NCI-H510A (cell line): ENCODE results near the gene LOXHD1.

Source experiments
- DNase-seq: peaks from one replicate; lab custom pipeline; 2025; lab: John Stamatoyannopoulos, UW

The LOXHD1 gene

GRCh38 chr18:46481048-46481846, 175.8 kb downstream of the LOXHD1 start:
- no peak for DNase-seq

DNA sequence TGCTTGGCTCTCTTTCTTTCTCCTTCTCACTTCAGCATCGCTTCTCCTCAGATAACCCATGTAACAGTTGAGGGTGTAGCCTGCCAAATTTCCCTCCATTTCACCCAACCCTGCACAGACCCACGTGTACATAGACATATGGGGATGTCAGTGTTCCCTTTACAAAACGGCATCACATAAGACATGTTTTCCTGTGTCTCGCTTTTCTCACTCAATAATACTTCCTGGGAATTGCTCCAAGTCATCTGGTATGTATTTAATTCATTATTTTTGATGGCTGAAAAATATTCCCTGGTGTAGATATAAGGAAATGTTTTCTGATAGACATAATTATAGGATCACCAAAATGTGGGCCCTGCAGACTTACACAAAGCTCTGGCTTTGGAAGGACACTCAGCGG, 176.8 kb downstream of the LOXHD1 start:
- no peak for DNase-seq

GRCh38 chr18:46478796-46479195, 178.2 kb downstream of the LOXHD1 start:
- DNase-seq = no peak

DNA sequence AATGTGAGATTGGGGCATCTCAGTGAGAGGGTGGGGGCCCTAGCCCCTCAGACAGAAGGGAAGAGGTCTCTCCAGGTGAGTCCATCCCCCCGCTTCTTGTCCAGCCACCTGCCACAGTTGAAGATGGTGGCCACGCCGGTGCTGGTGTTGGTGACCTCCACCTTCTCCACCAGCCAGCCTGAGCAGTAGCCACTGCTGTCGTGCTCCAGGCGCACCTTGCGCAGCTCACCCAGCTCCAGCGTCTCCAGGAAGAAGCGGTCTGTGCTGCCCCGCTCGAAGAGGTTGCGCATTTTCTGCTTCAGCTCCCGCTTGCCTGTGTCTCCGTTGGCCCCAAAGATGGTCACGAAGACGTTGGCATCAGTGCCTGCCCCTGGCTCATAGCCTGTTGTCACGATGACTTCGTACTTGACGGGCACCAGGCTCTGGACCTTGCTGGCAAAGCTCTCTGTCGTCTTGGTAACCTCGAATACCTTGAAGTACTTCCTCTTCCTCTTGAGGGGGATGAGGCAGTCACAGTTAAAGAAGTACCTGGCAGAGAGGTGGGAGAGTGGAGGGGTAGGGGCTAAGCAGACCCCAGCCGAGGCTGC, 179.5 kb downstream of the LOXHD1 start:
- DNase-seq = no peak

DNA sequence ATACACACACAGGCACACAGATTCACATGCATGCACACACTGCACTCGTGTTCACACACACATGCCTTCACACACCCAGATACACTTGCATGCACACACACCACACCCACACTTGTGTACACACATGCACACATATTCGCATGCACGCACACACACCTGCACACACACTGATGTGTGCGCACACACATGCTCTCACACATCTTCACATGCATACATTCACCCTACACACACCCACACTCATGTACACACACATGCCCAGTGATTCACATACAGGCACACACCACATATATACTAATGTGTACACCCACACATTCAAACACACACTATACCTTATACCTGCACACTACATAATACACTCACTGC, 181.6 kb downstream of the LOXHD1 start:
- DNase-seq = no peak

- no peak for DNase-seq
Measured at GRCh38 chr18:46474487-46475389, 182.3 kb downstream of the LOXHD1 start.

- no peak for DNase-seq
Measured at GRCh38 chr18:46471809-46472498, 185.1 kb downstream of the LOXHD1 start.

DNA sequence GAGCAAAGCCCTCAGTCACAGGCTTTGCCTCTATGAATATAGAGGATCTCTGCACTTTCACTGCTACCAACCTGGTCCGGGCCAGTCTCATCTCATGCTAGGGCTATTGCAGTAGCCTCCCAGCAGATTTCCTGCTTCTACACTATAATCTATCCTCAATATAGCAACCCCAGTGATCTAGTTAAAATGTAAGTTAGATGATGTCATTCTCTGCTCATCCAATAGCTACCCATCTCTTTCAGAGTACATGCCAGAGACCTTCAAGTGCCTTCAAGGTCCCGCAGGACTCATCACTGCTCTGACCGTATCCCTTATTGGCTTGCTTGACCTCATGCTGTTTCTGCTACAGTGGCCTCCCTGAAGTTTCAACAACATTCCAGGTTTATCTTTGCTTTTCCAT, 186.3 kb downstream of the LOXHD1 start:
- DNase-seq = no peak

- DNase-seq = no peak
Measured at GRCh38 chr18:46469186-46469915, 187.7 kb downstream of the LOXHD1 start.

DNA sequence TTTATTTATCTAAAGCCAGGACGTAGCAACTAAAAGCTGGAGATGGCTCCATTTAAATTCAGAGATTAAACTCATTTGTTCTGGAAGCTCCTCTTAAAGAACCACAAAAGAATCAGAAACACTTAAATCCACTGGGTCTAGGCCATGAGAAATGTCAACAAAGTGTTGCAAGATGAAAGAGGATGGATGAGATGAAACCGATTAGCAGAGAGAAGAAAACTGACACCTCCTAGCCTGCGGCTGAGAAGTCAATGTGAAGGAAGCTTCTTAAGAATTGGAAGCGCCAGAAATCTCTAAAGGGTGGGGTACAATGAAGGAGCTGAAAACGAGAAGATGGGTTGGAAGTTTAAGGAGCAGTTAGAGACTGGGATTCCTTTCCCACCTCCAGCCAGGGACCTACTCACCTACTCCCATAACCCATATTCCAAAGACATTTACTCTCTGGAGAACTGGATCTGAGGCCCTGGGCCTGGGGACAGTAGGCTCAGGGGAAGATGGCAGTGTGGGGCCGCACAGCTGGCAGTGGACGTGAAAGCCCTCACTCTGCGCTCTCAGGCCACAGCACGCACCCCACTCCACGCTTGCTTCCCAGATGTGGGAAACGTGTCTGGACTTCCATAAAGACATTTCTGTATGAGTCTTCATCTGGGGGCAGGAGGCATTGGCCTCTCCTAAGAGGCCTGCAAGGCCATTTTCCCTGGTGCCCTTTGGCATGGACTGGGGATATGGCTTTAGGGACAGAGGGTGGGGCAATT, 188.4 kb downstream of the LOXHD1 start:
- no peak for DNase-seq

DNA sequence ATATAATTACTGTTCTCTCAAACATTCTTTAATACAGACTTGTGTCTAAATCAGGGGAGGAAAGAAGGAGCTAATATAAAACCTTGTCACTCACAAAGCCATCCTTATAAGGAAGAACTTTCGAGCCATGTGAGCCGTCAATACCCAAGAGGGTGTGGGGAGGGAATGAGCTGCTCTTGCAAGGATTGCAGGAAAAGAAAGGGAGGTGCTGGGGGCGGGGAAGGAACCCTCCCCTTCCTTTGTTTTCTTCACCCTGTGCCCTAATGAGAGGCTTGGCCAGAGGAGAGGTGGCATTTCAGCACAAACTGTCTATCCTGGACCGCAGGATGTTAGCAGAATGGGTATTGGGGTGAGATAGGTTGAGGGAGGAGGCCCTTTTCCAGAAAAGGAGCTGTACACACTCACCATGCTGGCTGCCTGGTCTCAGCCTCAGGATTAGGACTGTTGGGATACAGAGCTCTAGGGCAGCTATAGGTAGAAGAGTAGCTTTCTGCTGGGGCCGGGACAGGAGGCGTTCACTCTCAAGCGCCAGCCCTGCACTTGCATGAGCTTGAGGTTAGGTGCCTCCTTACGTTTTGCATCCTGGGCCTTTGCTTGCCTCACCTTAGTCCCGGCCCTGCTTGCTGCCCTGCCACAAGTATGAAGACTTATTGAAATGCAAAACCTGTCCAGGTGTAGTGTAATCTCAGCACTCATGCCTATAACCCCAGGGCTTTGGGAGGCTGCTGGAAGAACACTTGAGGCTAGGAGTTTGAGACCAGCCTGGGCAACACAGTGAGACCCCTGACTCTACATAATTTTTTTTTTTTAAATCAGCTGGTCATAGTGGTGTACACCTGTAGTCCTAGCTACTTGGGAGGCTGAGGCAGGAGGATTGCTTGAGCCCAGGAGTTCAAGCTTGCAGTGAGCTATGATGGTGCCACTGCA, 190.5 kb downstream of the LOXHD1 start:
- DNase-seq = no peak

- DNase-seq = no peak
Measured at GRCh38 chr18:46464926-46465655, 191.9 kb downstream of the LOXHD1 start.

GRCh38 chr18:46462523-46462922, 194.5 kb downstream of the LOXHD1 start:
- DNase-seq = no peak

- DNase-seq = no peak
Measured at GRCh38 chr18:46461993-46462392, 195.0 kb downstream of the LOXHD1 start.

- no peak for DNase-seq
Measured at GRCh38 chr18:46460754-46461153, 196.3 kb downstream of the LOXHD1 start.

GRCh38 chr18:46459789-46460455, 197.1 kb downstream of the LOXHD1 start:
- no peak for DNase-seq

- DNase-seq = no peak
Measured at GRCh38 chr18:46458472-46458871, 198.5 kb downstream of the LOXHD1 start.

DNA sequence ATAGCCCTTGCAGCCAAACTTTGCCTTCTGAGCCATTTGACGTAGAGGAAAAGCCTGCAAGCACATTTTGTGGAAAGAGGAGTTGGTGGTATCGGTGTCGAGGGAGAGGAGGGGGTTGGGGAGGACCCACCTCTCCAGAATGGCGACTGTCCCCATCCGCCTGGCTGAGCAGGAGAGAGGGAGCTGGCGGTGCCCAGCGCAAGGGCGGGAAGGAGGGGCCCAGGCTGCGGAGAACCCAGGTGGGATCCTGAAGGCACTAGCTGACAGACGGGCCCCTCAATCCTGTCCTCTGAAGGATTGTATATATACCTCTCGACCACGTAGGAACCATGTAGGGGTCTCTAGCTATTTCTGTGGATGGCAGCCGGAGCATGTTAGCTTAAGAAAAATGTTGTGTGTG, 200.3 kb downstream of the LOXHD1 start:
- DNase-seq = no peak
